ENCODE results near the gene ITK.
"Not testable (repeated sequence)": the region's sequence is repeated elsewhere in the genome, so short reads cannot be mapped to it uniquely, and the experiment has no call there.

Gene ITK

GRCh38 chr5:157168286-157168685 lies 12.4 kb upstream of the ITK start:
- DNase-seq = no peak

- peak; percentile 36 to 91 (median 74) for DNase-seq
Observed at GRCh38 chr5:157172403-157172802, 8.2 kb upstream of the ITK start.

- DNase-seq = no peak
Observed at GRCh38 chr5:157175071-157175612, 5.5 kb upstream of the ITK start.

GRCh38 chr5:157177953-157178352 lies 2.7 kb upstream of the ITK start:
- no peak for DNase-seq

GRCh38 chr5:157178966-157179365 lies 1.7 kb upstream of the ITK start:
- no peak for DNase-seq

- no peak for DNase-seq
Observed at GRCh38 chr5:157182143-157182757, 1.6 kb downstream of the ITK start.

- DNase-seq = no peak
Observed at GRCh38 chr5:157184117-157184670, 3.6 kb downstream of the ITK start.

- not testable (repeated sequence) for DNase-seq
Observed at GRCh38 chr5:157185122-157185521, 4.5 kb downstream of the ITK start.

GRCh38 chr5:157186309-157187045 lies 5.8 kb downstream of the ITK start:
- no peak for DNase-seq

GRCh38 chr5:157187046-157187754 lies 6.6 kb downstream of the ITK start:
- DNase-seq = no peak

GRCh38 chr5:157188270-157188669 lies 7.6 kb downstream of the ITK start:
- DNase-seq = no peak

GRCh38 chr5:157189223-157189622 lies 8.6 kb downstream of the ITK start:
- peak in 2 of 5 experiments; percentile 34 to 66 for DNase-seq

GRCh38 chr5:157193699-157194424 lies 13.2 kb downstream of the ITK start:
- peak in 3 of 5 experiments; percentile 38 to 74 (median 69) for DNase-seq

- DNase-seq = peak in 1 of 5 experiments; percentile 84
Observed at GRCh38 chr5:157196045-157196444, 15.4 kb downstream of the ITK start.

GRCh38 chr5:157197086-157197485 lies 16.4 kb downstream of the ITK start:
- peak in 2 of 5 experiments; percentile 49 to 76 for DNase-seq

- peak in 4 of 5 experiments; percentile 42 to 73 (median 50) for DNase-seq
Observed at GRCh38 chr5:157198277-157198986, 17.8 kb downstream of the ITK start.

- peak in 1 of 5 experiments; percentile 50 for DNase-seq
Observed at GRCh38 chr5:157201857-157202256, 21.2 kb downstream of the ITK start.

- DNase-seq = peak in 1 of 5 experiments; percentile 72
Observed at GRCh38 chr5:157203417-157203816, 22.8 kb downstream of the ITK start.

GRCh38 chr5:157204765-157205164 lies 24.1 kb downstream of the ITK start:
- DNase-seq = peak in 1 of 5 experiments; percentile 54

GRCh38 chr5:157205708-157206107 lies 25.1 kb downstream of the ITK start:
- DNase-seq = no peak

- peak in 1 of 5 experiments; percentile 64 for DNase-seq
Observed at GRCh38 chr5:157210652-157211051, 30.0 kb downstream of the ITK start.

- no peak for DNase-seq
Observed at GRCh38 chr5:157212307-157212706, 31.7 kb downstream of the ITK start.
